HEK293 (cell line): Measurements from ENCODE around the gene NR2F1-AS1.

ENCODE experiments used
- CTCF ChIA-PET: fragments of 350-600 bp; formaldehyde crosslinking; extraction: SDS; loops from one replicate; lab custom pipeline; 2021; ENCODE audit warnings: antibody characterized with exemption; lab: Yijun Ruan, JAX
- POLR2A ChIA-PET: fragments of 300-600 bp; formaldehyde crosslinking; extraction: SDS; loops from one replicate; lab custom pipeline; 2020; ENCODE audit warnings: antibody characterized with exemption, inconsistent platforms; lab: Yijun Ruan, JAX
- H3K27ac ChIP-seq: fragments of 200-500 bp; sonication (Bioruptor generic); 2 replicates; pipeline ENCODE4 v1.5.1; 2014; ENCODE audit warnings: low read depth, low read length, control low read depth, inconsistent platforms; ENCODE audit errors: extremely low read depth
- H3K36me3 ChIP-seq, 2 experiments: fragments of 200-500 bp in 1 of 2; sonication (Bioruptor generic) in 1 of 2; 1 replicate in 1 of 2; 2 replicates in 1 of 2; pipeline ENCODE4 v1.5.1; 2014 to 2017; ENCODE audit warnings: inconsistent platforms in 2 of 2, low read length in 2 of 2; ENCODE audit not compliant: control insufficient read depth in 2 of 2, insufficient read depth in 1 of 2
- H3K4me1 ChIP-seq: fragments of 200-500 bp; sonication (Bioruptor generic); 2 replicates; pipeline ENCODE4 v1.5.1; 2014; ENCODE audit warnings: mild to moderate bottlenecking, low read length, inconsistent platforms; ENCODE audit not compliant: control insufficient read depth, insufficient read depth
- H3K4me3 ChIP-seq: 2 replicates; pipeline ENCODE4 v1.5.1; 2011; ENCODE audit warnings: low read depth, mild to moderate bottlenecking, control low read depth, low read length, moderate library complexity
- H3K9me3 ChIP-seq: fragments of 200-500 bp; sonication (Bioruptor generic); 2 replicates; pipeline ENCODE4 v1.5.1; 2014; ENCODE audit warnings: low read depth, low read length, inconsistent platforms; ENCODE audit not compliant: control insufficient read depth, insufficient read depth
- GLI4 ChIP-seq: fragments of 450-650 bp; formaldehyde crosslinking; IDR thresholded peaks from 2 replicates; pipeline ENCODE4 v1.5.1; 2016; ENCODE audit warnings: missing biosample characterization, missing genetic modification characterization
- KLF8 ChIP-seq: fragments of 450-650 bp; formaldehyde crosslinking; IDR thresholded peaks from 2 replicates; pipeline ENCODE4 v1.5.1; 2016; ENCODE audit warnings: missing biosample characterization, missing genetic modification characterization
- ZBTB7A ChIP-seq: fragments of 450-650 bp; formaldehyde crosslinking; IDR thresholded peaks from 2 replicates; pipeline ENCODE4 v1.5.1; 2016; ENCODE audit warnings: low read depth, missing biosample characterization, missing genetic modification characterization
- ZIC2 ChIP-seq: fragments of 450-650 bp; formaldehyde crosslinking; IDR thresholded peaks from 2 replicates; pipeline ENCODE4 v1.5.1; 2016; ENCODE audit warnings: missing biosample characterization, missing genetic modification characterization
- ZNF23 ChIP-seq: fragments of 450-650 bp; formaldehyde crosslinking; IDR thresholded peaks from 2 replicates; pipeline ENCODE4 v1.5.1; 2016; ENCODE audit warnings: missing biosample characterization, missing genetic modification characterization, borderline replicate concordance
- ZNF391 ChIP-seq: fragments of 450-650 bp; formaldehyde crosslinking; IDR thresholded peaks from 2 replicates; pipeline ENCODE4 v1.5.1; 2016; ENCODE audit warnings: low read depth, missing biosample characterization, missing genetic modification characterization, borderline replicate concordance
- ZNF560 ChIP-seq: fragments of 450-650 bp; formaldehyde crosslinking; IDR thresholded peaks from 2 replicates; pipeline ENCODE4 v1.5.1; 2017; ENCODE audit warnings: missing biosample characterization, missing genetic modification characterization, borderline replicate concordance
- ZNF707 ChIP-seq: fragments of 450-650 bp; formaldehyde crosslinking; IDR thresholded peaks from 2 replicates; pipeline ENCODE4 v1.5.1; 2016; ENCODE audit warnings: missing biosample characterization, missing genetic modification characterization
- ZNF768 ChIP-seq: fragments of 450-650 bp; formaldehyde crosslinking; IDR thresholded peaks from 2 replicates; pipeline ENCODE4 v1.5.1; 2018; ENCODE audit warnings: missing biosample characterization, mild to moderate bottlenecking, missing genetic modification characterization
- TF ChIP-seq, protein P1 (sequence below): fragments of 450-650 bp; formaldehyde crosslinking; IDR thresholded peaks from 2 replicates; pipeline ENCODE4 v1.5.1; 2016; ENCODE audit warnings: missing biosample characterization, missing genetic modification characterization, borderline replicate concordance
- TF ChIP-seq, protein P2 (sequence below): fragments of 450-650 bp; formaldehyde crosslinking; IDR thresholded peaks from 2 replicates; pipeline ENCODE4 v1.5.1; 2016; ENCODE audit warnings: missing biosample characterization, missing genetic modification characterization
- TF ChIP-seq, protein P3 (sequence below): fragments of 450-650 bp; formaldehyde crosslinking; IDR thresholded peaks from 2 replicates; pipeline ENCODE4 v1.5.1; 2016; ENCODE audit warnings: missing biosample characterization, missing genetic modification characterization
- TF ChIP-seq, protein P4 (sequence below): fragments of 450-650 bp; formaldehyde crosslinking; IDR thresholded peaks from 2 replicates; pipeline ENCODE4 v1.5.1; 2016; ENCODE audit warnings: missing biosample characterization, missing genetic modification characterization
- TF ChIP-seq, protein P5 (sequence below): fragments of 450-650 bp; formaldehyde crosslinking; IDR thresholded peaks from 2 replicates; pipeline ENCODE4 v1.5.1; 2016; ENCODE audit warnings: missing biosample characterization, missing genetic modification characterization
- TF ChIP-seq, protein P6 (sequence below): fragments of 450-650 bp; IDR thresholded peaks from 2 replicates; pipeline ENCODE4 v1.5.1; 2018; ENCODE audit warnings: missing biosample characterization, mild to moderate bottlenecking, missing genetic modification characterization
- TF ChIP-seq, protein P7 (sequence below): fragments of 450-650 bp; formaldehyde crosslinking; IDR thresholded peaks from 2 replicates; pipeline ENCODE4 v1.5.1; 2016; ENCODE audit warnings: missing biosample characterization, missing genetic modification characterization
- TF ChIP-seq, protein P8 (sequence below): fragments of 450-650 bp; formaldehyde crosslinking; optimal IDR thresholded peaks from 2 replicates; pipeline ENCODE3; 2016; ENCODE audit warnings: missing biosample characterization, mild to moderate bottlenecking, missing genetic modification characterization

NR2F1-AS1 gene

DNA sequence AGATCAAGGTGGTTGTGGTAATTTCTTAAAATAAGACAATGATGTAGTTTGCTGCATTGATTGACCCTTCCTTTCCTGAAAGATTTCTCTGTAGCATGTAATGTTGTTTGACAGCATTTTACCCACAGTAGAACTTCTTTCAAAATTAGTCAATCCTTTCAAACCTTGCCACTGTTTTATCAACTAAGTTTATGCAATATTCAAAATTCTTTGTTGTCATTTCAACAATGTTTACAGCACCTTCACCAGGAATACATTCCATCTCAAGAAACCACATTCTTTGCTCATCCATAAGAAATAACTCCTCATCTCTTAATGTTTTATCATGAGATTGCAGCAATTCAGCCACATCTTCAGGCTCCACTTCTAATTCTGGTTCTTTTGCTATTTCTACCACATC lies 45.8 kb upstream of the NR2F1-AS1 start:
- ChIA-PET CTCF (no interaction called here), POLR2A (no interaction called here)
- no peak overlapping the region for H3K4me3 ChIP-seq
- no peak overlapping the region for H3K27ac ChIP-seq
- peaks cover 6% of the 10 kb centered on the region; the same call in 1 of the 2 replicates for H3K4me1 ChIP-seq
- H3K9me3 ChIP-seq: no peaks in the 10 kb centered on the region
- TF ChIP-seq, protein P1, sequence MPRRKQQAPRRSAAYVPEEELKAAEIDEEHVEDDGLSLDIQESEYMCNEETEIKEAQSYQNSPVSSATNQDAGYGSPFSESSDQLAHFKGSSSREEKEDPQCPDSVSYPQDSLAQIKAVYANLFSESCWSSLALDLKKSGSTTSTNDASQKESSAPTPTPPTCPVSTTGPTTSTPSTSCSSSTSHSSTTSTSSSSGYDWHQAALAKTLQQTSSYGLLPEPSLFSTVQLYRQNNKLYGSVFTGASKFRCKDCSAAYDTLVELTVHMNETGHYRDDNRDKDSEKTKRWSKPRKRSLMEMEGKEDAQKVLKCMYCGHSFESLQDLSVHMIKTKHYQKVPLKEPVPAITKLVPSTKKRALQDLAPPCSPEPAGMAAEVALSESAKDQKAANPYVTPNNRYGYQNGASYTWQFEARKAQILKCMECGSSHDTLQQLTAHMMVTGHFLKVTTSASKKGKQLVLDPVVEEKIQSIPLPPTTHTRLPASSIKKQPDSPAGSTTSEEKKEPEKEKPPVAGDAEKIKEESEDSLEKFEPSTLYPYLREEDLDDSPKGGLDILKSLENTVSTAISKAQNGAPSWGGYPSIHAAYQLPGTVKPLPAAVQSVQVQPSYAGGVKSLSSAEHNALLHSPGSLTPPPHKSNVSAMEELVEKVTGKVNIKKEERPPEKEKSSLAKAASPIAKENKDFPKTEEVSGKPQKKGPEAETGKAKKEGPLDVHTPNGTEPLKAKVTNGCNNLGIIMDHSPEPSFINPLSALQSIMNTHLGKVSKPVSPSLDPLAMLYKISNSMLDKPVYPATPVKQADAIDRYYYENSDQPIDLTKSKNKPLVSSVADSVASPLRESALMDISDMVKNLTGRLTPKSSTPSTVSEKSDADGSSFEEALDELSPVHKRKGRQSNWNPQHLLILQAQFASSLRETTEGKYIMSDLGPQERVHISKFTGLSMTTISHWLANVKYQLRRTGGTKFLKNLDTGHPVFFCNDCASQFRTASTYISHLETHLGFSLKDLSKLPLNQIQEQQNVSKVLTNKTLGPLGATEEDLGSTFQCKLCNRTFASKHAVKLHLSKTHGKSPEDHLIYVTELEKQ (tag by site-specific recombination): no peak
- TF ChIP-seq KLF8 (tag by site-specific recombination): no peak
- TF ChIP-seq ZNF768 (tag by site-specific recombination): no peak
- no peak for TF ChIP-seq ZNF391
- no peak for TF ChIP-seq ZNF23 (tag by site-specific recombination)
- TF ChIP-seq, protein P2, sequence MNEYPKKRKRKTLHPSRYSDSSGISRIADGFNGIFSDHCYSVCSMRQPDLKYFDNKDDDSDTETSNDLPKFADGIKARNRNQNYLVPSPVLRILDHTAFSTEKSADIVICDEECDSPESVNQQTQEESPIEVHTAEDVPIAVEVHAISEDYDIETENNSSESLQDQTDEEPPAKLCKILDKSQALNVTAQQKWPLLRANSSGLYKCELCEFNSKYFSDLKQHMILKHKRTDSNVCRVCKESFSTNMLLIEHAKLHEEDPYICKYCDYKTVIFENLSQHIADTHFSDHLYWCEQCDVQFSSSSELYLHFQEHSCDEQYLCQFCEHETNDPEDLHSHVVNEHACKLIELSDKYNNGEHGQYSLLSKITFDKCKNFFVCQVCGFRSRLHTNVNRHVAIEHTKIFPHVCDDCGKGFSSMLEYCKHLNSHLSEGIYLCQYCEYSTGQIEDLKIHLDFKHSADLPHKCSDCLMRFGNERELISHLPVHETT (tag by site-specific recombination): no peak
- no peak for TF ChIP-seq GLI4 (tag by site-specific recombination)
- TF ChIP-seq, protein P3, sequence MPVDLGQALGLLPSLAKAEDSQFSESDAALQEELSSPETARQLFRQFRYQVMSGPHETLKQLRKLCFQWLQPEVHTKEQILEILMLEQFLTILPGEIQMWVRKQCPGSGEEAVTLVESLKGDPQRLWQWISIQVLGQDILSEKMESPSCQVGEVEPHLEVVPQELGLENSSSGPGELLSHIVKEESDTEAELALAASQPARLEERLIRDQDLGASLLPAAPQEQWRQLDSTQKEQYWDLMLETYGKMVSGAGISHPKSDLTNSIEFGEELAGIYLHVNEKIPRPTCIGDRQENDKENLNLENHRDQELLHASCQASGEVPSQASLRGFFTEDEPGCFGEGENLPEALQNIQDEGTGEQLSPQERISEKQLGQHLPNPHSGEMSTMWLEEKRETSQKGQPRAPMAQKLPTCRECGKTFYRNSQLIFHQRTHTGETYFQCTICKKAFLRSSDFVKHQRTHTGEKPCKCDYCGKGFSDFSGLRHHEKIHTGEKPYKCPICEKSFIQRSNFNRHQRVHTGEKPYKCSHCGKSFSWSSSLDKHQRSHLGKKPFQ (tag by site-specific recombination): no peak
- TF ChIP-seq ZNF560 (tag by site-specific recombination): no peak
- TF ChIP-seq, protein P4, sequence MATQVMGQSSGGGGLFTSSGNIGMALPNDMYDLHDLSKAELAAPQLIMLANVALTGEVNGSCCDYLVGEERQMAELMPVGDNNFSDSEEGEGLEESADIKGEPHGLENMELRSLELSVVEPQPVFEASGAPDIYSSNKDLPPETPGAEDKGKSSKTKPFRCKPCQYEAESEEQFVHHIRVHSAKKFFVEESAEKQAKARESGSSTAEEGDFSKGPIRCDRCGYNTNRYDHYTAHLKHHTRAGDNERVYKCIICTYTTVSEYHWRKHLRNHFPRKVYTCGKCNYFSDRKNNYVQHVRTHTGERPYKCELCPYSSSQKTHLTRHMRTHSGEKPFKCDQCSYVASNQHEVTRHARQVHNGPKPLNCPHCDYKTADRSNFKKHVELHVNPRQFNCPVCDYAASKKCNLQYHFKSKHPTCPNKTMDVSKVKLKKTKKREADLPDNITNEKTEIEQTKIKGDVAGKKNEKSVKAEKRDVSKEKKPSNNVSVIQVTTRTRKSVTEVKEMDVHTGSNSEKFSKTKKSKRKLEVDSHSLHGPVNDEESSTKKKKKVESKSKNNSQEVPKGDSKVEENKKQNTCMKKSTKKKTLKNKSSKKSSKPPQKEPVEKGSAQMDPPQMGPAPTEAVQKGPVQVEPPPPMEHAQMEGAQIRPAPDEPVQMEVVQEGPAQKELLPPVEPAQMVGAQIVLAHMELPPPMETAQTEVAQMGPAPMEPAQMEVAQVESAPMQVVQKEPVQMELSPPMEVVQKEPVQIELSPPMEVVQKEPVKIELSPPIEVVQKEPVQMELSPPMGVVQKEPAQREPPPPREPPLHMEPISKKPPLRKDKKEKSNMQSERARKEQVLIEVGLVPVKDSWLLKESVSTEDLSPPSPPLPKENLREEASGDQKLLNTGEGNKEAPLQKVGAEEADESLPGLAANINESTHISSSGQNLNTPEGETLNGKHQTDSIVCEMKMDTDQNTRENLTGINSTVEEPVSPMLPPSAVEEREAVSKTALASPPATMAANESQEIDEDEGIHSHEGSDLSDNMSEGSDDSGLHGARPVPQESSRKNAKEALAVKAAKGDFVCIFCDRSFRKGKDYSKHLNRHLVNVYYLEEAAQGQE (tag by site-specific recombination): no peak
- no peaks in the 10 kb centered on the region for H3K36me3 ChIP-seq

DNA sequence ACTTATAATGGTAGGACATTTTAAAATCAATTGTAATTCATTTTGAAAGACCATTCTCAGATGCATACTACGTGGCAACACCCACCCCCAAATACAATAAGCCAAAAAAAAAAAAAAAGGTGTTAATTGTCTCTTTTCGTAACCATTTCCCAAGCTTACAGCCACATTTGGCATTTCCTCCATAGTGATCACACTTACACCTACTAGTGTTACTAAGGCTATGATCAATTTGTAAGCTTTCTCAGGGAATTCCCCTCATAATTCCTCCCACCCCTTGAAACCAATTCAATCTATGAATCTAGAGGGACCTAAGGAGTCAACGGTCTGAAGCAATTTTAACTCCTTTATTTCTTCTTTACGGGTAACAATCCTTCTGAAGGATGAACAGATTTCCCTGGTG lies 42.1 kb upstream of the NR2F1-AS1 start:
- no peaks in the 10 kb centered on the region for H3K9me3 ChIP-seq
- H3K4me1 ChIP-seq: peaks cover 3% of the 10 kb centered on the region; the same call in 1 of the 2 replicates
- ChIA-PET POLR2A (no interaction called here), CTCF (no interaction called here)
- H3K27ac ChIP-seq: no peak overlapping the region
- no peak overlapping the region for H3K4me3 ChIP-seq
- no peaks in the 10 kb centered on the region for H3K36me3 ChIP-seq
- TF ChIP-seq ZBTB7A (tag by site-specific recombination): no peak
- TF ChIP-seq, protein P5, sequence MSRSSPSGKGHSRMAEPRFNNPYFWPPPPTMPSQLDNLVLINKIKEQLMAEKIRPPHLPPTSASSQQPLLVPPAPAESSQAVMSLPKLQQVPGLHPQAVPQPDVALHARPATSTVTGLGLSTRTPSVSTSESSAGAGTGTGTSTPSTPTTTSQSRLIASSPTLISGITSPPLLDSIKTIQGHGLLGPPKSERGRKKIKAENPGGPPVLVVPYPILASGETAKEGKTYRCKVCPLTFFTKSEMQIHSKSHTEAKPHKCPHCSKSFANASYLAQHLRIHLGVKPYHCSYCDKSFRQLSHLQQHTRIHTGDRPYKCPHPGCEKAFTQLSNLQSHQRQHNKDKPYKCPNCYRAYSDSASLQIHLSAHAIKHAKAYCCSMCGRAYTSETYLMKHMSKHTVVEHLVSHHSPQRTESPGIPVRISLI: no peak
- TF ChIP-seq, protein P6, sequence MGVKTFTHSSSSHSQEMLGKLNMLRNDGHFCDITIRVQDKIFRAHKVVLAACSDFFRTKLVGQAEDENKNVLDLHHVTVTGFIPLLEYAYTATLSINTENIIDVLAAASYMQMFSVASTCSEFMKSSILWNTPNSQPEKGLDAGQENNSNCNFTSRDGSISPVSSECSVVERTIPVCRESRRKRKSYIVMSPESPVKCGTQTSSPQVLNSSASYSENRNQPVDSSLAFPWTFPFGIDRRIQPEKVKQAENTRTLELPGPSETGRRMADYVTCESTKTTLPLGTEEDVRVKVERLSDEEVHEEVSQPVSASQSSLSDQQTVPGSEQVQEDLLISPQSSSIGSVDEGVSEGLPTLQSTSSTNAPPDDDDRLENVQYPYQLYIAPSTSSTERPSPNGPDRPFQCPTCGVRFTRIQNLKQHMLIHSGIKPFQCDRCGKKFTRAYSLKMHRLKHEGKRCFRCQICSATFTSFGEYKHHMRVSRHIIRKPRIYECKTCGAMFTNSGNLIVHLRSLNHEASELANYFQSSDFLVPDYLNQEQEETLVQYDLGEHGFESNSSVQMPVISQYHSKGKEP (tag by site-specific recombination): no peak
- TF ChIP-seq, protein P7, sequence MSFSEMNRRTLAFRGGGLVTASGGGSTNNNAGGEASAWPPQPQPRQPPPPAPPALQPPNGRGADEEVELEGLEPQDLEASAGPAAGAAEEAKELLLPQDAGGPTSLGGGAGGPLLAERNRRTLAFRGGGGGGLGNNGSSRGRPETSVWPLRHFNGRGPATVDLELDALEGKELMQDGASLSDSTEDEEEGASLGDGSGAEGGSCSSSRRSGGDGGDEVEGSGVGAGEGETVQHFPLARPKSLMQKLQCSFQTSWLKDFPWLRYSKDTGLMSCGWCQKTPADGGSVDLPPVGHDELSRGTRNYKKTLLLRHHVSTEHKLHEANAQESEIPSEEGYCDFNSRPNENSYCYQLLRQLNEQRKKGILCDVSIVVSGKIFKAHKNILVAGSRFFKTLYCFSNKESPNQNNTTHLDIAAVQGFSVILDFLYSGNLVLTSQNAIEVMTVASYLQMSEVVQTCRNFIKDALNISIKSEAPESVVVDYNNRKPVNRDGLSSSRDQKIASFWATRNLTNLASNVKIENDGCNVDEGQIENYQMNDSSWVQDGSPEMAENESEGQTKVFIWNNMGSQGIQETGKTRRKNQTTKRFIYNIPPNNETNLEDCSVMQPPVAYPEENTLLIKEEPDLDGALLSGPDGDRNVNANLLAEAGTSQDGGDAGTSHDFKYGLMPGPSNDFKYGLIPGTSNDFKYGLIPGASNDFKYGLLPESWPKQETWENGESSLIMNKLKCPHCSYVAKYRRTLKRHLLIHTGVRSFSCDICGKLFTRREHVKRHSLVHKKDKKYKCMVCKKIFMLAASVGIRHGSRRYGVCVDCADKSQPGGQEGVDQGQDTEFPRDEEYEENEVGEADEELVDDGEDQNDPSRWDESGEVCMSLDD: no peak
- TF ChIP-seq, protein P8, sequence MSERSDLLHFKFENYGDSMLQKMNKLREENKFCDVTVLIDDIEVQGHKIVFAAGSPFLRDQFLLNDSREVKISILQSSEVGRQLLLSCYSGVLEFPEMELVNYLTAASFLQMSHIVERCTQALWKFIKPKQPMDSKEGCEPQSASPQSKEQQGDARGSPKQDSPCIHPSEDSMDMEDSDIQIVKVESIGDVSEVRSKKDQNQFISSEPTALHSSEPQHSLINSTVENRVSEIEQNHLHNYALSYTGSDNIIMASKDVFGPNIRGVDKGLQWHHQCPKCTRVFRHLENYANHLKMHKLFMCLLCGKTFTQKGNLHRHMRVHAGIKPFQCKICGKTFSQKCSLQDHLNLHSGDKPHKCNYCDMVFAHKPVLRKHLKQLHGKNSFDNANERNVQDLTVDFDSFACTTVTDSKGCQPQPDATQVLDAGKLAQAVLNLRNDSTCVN (tag by site-specific recombination): no peak
- no peak for TF ChIP-seq ZIC2 (tag by site-specific recombination)
- TF ChIP-seq ZNF707 (tag by site-specific recombination): no peak
